ENCODE results near the gene KRTAP17-1.
A peak's percentile ranks its signal among the peaks of the same experiment; 100 is the strongest.

The KRTAP17-1 gene

GRCh38 chr17:41329279-41329948 is 13.9 kb upstream of the KRTAP17-1 start:
- no peaks in the 10 kb centered on the region for H3K9me3 ChIP-seq
- peaks cover 0 to 16% of the 10 kb centered on the region in 2 donors for H3K27me3 ChIP-seq
- H3K4me1 ChIP-seq: no peaks in the 10 kb centered on the region
- no peak overlapping the region for H3K27ac ChIP-seq
- intact Hi-C loops (cut with DNase I; ENCODE audit: low total_unique reads): loop anchor here (10.0 kb wide), 1 partner anchor 415 kb away; no protein-coding TSS in a partner anchor
- peak; percentile 48 to 50 for TF ChIP-seq CTCF (IDR thresholded peaks at IDR 0.05)
- H3K36me3 ChIP-seq: no peaks in the 10 kb centered on the region
- no peak overlapping the region for H3K4me3 ChIP-seq
- DNase-seq: no peak

GRCh38 chr17:41328207-41328606 is 12.7 kb upstream of the KRTAP17-1 start:
- intact Hi-C loops (cut with DNase I; ENCODE audit: low total_unique reads): loop anchor here (10.0 kb wide), 1 partner anchor 413 kb away; no protein-coding TSS in a partner anchor
- Histone ChIP-seq H3K27ac (no peak overlapping the region), H3K4me3 (no peak overlapping the region), H3K36me3 (no peaks in the 10 kb centered on the region), H3K9me3 (no peaks in the 10 kb centered on the region), H3K27me3 (peaks cover 0 to 13% of the 10 kb centered on the region in 2 donors), H3K4me1 (no peaks in the 10 kb centered on the region)
- DNase-seq: no peak
- no peak for TF ChIP-seq CTCF (IDR thresholded peaks at IDR 0.05)

GRCh38 chr17:41327411-41328120 is 12.1 kb upstream of the KRTAP17-1 start:
- H3K27ac ChIP-seq: no peak overlapping the region
- no peaks in the 10 kb centered on the region for H3K9me3 ChIP-seq
- H3K4me1 ChIP-seq: no peaks in the 10 kb centered on the region
- H3K36me3 ChIP-seq: no peaks in the 10 kb centered on the region
- no peak for TF ChIP-seq CTCF (IDR thresholded peaks at IDR 0.05)
- intact Hi-C loops (cut with DNase I; ENCODE audit: low total_unique reads): loop anchor here (10.0 kb wide), 1 partner anchor 413 kb away; no protein-coding TSS in a partner anchor
- H3K4me3 ChIP-seq: no peak overlapping the region
- peaks cover 0 to 11% of the 10 kb centered on the region in 2 donors for H3K27me3 ChIP-seq
- no peak for DNase-seq

GRCh38 chr17:41326173-41327145 is 10.9 kb upstream of the KRTAP17-1 start:
- no peak overlapping the region for H3K27ac ChIP-seq
- H3K36me3 ChIP-seq: no peaks in the 10 kb centered on the region
- TF ChIP-seq CTCF (IDR thresholded peaks at IDR 0.05): no peak
- intact Hi-C loops (cut with DNase I; ENCODE audit: low total_unique reads): loop anchor here (10.0 kb wide), 1 partner anchor 412 kb away; no protein-coding TSS in a partner anchor
- no peaks in the 10 kb centered on the region for H3K9me3 ChIP-seq
- H3K4me3 ChIP-seq: no peak overlapping the region
- H3K27me3 ChIP-seq: peaks cover 0 to 3% of the 10 kb centered on the region in 2 donors
- DNase-seq: no peak
- H3K4me1 ChIP-seq: no peaks in the 10 kb centered on the region

DNA sequence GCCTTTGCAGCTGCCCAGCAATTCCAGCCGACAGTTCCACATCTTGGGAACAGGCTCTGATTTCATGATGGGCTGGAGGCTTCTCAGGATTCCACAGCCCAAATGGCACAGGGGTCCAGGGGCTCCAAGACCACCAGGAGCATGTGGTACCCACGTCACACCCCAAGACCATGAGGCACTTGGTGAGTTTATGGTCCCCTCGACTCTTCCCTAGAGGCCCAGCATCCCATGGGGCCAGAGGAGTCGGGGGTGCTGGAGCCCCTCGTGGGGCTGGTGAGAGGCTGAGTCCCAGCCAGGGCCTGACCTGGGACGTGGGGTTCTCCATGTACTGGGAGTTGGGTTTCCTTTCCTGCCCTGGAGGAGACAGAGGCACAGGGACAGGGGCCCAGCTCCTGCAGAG is 10.1 kb upstream of the KRTAP17-1 start:
- Histone ChIP-seq H3K9me3 (no peaks in the 10 kb centered on the region), H3K27me3 (no peaks in the 10 kb centered on the region), H3K36me3 (no peaks in the 10 kb centered on the region), H3K27ac (no peak overlapping the region), H3K4me1 (no peaks in the 10 kb centered on the region), H3K4me3 (no peak overlapping the region)
- intact Hi-C loops (cut with DNase I; ENCODE audit: low total_unique reads): loop anchor here (10.0 kb wide), 1 partner anchor 411 kb away; no protein-coding TSS in a partner anchor
- no peak for DNase-seq
- TF ChIP-seq CTCF (IDR thresholded peaks at IDR 0.05): no peak
